ENCODE results near the gene FGF12.
"Not testable (repeated sequence)": the region's sequence is repeated elsewhere in the genome, so short reads cannot be mapped to it uniquely, and the experiment has no call there.

FGF12 gene

DNA sequence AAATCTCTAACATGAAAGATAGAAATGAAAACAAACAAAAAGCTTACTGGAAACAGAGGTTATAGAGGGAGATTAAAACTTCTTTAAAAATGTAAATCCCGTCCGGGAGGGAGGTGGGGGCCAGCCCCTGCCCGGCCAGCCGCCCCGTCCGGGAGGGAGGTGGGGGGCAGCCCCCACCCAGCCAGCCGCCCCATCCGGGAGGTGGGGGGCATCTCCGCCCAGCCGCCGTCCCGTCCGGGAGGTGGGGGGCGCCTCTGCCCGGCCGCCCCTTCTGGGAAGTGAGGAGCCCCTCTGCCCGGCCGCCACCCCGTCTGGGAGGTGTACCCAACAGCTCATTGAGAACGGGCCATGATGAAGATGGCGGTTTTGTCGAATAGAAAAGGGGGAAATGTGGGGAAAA lies 16.2 kb downstream of the FGF12 start:
- peak; percentile 60 for ATAC-seq
- H3K4me1 Mint-ChIP-seq, H3K27me3 Mint-ChIP-seq, H3K27ac Mint-ChIP-seq, H3K9me3 Mint-ChIP-seq, H3K4me3 Mint-ChIP-seq, H3K36me3 Mint-ChIP-seq: not testable (repeated sequence)

DNA sequence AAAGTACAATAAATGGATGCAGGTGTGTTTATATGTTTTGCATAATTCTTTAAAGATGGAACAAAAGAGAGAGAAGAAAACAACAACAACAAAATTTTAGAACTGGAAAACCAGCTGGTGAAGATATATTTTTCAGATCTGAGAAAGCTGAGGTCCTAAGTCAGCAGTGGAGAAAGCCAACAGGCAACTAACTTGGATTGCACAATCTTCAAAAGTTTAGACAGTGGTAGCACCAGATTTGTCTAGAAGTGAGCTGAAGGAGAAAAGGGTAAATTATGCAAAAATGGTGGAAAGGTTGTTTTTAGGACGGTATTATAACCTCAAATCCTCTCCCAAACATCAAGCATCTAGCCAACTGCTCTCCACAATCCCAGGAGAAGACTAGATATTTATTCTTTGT lies 17.0 kb downstream of the FGF12 start:
- no peaks in the 10 kb centered on the region for H3K27me3 Mint-ChIP-seq
- no peaks in the 10 kb centered on the region for H3K4me1 Mint-ChIP-seq
- no peaks in the 10 kb centered on the region for H3K36me3 Mint-ChIP-seq
- no peak overlapping the region for H3K4me3 Mint-ChIP-seq
- H3K27ac Mint-ChIP-seq, result no peak overlapping the region
- H3K9me3 Mint-ChIP-seq, result peaks cover 4% of the 10 kb centered on the region
- ATAC-seq, result no peak

DNA sequence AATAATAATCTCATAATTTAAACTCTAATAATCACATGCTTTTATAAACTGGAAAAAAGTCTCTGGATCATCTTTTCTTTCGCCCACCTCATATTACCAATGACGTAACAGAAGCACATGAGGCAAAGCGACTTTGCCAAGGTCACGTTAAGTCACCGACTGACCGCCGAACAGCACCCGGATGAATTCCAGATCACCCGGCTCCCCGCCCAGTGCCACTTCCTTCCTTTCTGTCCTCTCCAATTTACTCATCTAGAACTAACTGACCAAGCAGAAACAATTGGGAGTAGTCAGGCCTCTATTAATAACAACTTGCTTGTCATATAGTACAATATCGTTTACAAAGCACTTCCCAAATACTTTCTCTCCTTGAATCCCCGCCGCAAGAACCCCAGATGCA lies 21.1 kb downstream of the FGF12 start:
- H3K27me3 Mint-ChIP-seq, result no peaks in the 10 kb centered on the region
- H3K36me3 Mint-ChIP-seq, result no peaks in the 10 kb centered on the region
- no peak overlapping the region for H3K27ac Mint-ChIP-seq
- H3K4me1 Mint-ChIP-seq, result no peaks in the 10 kb centered on the region
- no peak overlapping the region for H3K4me3 Mint-ChIP-seq
- ATAC-seq, result no peak
- peaks cover 4% of the 10 kb centered on the region for H3K9me3 Mint-ChIP-seq

DNA sequence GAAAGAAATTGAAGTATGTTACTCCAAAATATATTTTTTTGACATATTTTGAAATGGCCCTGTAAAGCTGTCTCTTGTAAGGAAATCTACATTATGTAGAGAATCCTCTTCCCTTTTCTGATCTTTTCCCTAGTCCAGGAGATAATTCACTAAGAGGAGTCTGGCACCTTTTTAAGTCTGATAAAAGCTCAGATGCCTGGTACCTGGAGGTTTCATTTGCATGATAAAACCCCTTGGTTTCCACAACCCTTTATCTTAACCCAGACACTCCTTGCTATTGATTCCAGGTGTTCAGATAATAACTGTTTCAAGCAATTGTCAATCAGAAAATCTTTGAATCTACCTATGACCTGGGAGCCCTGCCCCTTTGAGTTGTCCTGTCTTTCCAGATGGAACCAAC lies 26.5 kb downstream of the FGF12 start:
- Mint-ChIP-seq H3K27me3 (no peaks in the 10 kb centered on the region), H3K27ac (no peak overlapping the region), H3K9me3 (no peaks in the 10 kb centered on the region), H3K4me1 (no peaks in the 10 kb centered on the region), H3K4me3 (no peak overlapping the region), H3K36me3 (no peaks in the 10 kb centered on the region)
- ATAC-seq, result no peak

DNA sequence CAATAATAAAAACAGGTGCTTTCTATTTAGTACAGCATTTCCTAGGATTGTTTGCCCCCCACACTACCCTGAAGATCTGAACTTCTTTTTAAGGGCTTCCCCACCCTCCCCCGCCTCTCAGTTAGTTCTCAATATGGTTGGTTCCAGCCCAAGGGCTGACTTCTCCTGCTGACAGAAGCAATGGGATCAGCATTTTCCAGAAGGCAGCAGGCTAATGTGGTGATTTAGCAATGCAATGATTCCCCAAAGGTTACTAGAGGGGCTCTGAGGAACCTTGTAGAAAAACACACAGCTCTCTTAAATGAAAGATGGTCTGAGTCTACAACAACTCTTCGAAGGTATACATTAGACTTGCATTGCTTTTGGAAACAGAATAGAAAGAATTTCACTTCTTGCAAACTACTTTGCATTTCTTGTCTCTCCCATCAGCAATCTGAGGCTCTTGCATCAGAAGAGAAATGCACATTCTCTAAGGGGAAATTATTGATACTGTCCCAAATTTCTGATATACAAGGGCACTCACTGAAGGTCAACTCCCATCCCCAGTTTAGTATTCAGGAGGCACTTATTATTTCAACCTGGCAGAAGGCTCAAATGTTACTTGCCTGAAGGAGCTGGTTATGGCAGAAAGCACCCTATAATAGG lies 30.3 kb downstream of the FGF12 start:
- Mint-ChIP-seq H3K4me3 (no peak overlapping the region), H3K27ac (no peak overlapping the region), H3K9me3 (no peaks in the 10 kb centered on the region), H3K4me1 (no peaks in the 10 kb centered on the region), H3K36me3 (no peaks in the 10 kb centered on the region), H3K27me3 (no peaks in the 10 kb centered on the region)
- ATAC-seq, result no peak

DNA sequence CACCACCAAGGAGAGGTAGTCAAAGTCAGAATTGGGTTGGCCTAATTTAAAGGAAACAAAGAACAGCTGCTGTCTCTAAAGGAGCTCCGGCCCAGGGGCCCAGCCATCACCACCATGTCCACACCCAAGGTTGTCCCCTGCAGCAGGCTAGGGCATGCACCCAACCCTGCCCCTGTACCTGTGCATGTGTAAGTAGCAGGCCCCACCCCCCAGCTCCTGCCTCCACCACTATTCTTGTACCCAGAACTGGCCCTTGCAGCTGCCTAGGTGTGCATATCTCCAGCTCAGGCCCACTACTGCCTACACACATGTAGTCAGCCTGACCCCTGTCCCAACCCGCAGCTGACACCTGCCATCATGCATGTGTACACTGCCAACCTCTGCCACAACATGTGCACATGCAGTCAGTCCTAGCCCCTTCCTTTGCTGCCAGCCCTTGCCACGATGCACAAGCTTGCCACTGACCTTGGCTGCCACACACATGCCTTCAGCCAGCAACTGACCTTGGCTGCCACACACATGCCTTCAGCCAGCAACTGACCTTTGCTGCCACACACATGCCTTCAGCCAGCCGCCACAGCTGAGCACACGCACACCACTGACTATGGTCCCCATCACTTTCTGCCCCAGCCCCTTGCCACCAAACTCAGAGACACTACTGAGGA lies 39.7 kb downstream of the FGF12 start:
- Mint-ChIP-seq H3K4me3 (no peak overlapping the region), H3K9me3 (peaks cover 21% of the 10 kb centered on the region), H3K4me1 (no peaks in the 10 kb centered on the region), H3K27ac (no peak overlapping the region), H3K36me3 (peaks cover 5% of the 10 kb centered on the region), H3K27me3 (peaks cover 32% of the 10 kb centered on the region)
- no peak for ATAC-seq

DNA sequence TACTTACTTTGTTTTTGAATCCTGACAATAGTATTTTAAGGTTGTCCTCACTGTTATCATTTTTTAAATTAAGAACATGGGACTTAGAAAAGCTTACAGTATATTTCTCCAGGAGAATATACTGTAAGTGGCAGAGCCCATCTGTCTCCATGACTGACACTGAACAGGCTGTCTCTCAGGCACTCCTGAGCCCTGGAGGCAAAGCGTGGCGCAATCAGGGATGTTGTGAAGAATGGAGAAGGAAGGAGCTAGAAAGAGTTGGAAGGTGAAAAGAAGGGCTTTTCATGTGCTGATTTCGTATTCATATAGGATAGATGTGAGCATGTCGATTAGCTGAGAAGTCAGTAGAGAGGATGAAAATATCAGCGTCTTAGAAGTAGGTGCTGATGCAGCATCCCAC lies 41.5 kb downstream of the FGF12 start:
- H3K4me1 Mint-ChIP-seq, result no peaks in the 10 kb centered on the region
- no peak overlapping the region for H3K4me3 Mint-ChIP-seq
- ATAC-seq, result no peak
- H3K9me3 Mint-ChIP-seq, result peaks cover 19% of the 10 kb centered on the region
- peaks cover 5% of the 10 kb centered on the region for H3K36me3 Mint-ChIP-seq
- no peak overlapping the region for H3K27ac Mint-ChIP-seq
- H3K27me3 Mint-ChIP-seq, result peaks cover 32% of the 10 kb centered on the region

DNA sequence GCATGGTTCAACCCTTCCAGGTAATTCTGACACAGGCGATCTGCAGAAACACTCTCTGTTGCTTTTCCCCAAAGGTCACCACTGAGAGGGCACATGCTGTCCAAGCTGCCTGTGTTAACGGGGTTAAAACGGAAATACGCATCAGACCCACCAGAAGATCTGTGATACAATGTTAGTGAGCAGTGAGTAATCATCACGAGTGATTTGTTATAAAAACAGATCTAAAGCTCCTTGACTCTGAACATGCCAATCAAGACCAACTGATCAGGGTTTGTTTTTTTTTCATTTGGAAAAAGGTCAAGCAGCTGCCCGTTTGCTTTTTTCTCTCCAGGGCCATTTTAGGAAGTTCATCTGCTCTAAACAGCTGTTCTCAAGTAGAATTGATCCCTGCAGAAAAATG lies 43.2 kb downstream of the FGF12 start:
- Mint-ChIP-seq H3K27ac (no peak overlapping the region), H3K4me1 (no peaks in the 10 kb centered on the region), H3K27me3 (peaks cover 15% of the 10 kb centered on the region), H3K4me3 (no peak overlapping the region), H3K36me3 (peaks cover 5% of the 10 kb centered on the region), H3K9me3 (peaks cover 7% of the 10 kb centered on the region)
- ATAC-seq, result no peak

DNA sequence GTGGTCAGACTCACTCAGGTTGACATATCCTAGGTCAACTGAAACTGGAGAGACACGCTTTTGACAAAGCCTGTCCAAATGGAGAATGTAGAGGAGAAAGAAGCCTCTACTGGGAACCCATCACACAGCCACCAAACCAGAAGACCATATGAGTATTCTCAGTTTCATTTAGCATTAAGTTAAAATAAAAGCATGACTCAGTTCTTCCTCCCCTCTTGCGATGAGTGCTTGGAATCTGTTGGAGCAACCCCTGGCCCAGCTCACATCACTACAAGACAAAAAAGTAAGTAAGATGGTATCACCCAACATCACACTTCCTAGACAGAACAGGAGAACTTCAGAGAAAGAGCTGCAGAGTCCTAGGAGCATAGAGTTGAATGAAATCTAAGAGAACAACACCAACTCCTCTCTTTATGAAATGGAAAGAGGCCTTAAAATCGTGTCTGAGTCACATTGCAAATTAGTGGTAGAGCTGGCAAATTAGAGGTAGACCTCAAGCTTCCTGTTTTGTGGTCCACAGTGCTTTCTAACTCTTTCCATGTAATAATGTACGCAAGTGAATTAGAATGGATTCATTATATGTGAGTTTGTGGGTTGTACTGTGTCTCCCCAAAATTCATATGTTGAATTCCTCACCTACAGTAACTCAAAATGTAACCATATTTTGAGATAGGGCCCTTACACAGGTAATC lies 51.2 kb downstream of the FGF12 start:
- H3K9me3 Mint-ChIP-seq, result peaks cover 3% of the 10 kb centered on the region
- H3K36me3 Mint-ChIP-seq, result no peaks in the 10 kb centered on the region
- peaks cover 11% of the 10 kb centered on the region for H3K27me3 Mint-ChIP-seq
- H3K4me1 Mint-ChIP-seq, result peaks cover 4% of the 10 kb centered on the region
- H3K27ac Mint-ChIP-seq, result no peak overlapping the region
- peak; percentile 52 for ATAC-seq
- H3K4me3 Mint-ChIP-seq, result no peak overlapping the region

DNA sequence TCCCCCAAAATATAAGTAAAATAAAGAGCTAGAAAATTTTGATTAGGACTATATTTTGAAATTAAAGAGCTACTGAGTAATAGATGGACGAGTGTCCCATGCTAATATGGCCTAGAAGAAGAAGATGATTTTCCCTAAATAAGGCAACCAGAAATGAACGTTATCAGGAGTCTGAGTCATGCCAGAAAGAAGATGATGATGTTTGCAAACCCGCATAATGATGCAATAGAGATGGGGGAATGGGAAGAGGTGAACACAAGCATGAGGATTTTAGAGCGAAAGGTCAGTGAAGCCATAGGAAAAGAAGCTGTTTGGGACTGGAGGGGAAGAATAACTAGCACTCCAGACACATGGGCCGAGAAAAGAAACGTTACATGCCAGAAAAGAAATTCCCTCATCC lies 71.7 kb downstream of the FGF12 start:
- Mint-ChIP-seq H3K27me3 (no peaks in the 10 kb centered on the region), H3K4me3 (no peak overlapping the region), H3K9me3 (no peaks in the 10 kb centered on the region), H3K36me3 (no peaks in the 10 kb centered on the region), H3K27ac (no peak overlapping the region), H3K4me1 (no peaks in the 10 kb centered on the region)
- ATAC-seq, result no peak

DNA sequence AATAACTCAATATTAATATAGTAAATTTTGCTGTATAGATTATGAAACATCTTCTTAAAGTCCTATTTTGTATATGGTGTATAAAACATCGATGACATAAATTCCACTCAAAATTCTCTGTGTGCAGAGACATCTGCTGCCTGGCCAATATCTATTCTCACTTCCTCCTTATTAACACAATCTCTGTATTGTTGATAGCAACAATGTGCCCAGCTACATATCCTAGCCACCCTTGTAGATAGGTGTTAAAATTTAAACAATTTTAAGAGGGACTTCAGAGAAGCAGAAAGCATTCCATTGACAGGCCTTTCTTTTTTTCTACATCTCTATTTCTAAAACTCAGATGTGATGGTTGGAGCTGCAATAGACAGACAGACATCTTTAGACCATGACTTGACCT lies 72.3 kb downstream of the FGF12 start:
- no peak for ATAC-seq
- H3K4me3 Mint-ChIP-seq, result no peak overlapping the region
- no peak overlapping the region for H3K27ac Mint-ChIP-seq
- H3K4me1 Mint-ChIP-seq, result no peaks in the 10 kb centered on the region
- no peaks in the 10 kb centered on the region for H3K9me3 Mint-ChIP-seq
- no peaks in the 10 kb centered on the region for H3K36me3 Mint-ChIP-seq
- H3K27me3 Mint-ChIP-seq, result no peaks in the 10 kb centered on the region

DNA sequence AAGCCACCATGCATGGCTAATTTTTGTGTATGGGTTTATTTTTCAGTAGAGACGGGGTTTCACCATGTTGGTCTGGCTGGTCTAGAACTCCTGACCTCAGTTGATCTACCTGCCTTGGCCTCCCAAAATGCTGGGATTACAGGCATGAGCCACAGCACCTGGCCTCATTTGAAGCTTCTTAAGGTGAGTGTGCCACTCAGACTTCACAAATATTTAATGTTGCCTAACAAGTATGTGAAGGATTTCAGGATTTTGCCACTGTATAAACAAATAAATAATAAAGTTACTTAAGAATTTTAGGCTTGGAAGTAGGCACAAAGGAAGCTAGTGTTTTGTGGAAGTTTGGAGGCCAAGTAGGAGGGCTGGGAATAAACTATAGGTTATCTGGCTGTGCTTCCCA lies 73.5 kb downstream of the FGF12 start:
- H3K4me1 Mint-ChIP-seq, result no peaks in the 10 kb centered on the region
- ATAC-seq, result no peak
- no peak overlapping the region for H3K4me3 Mint-ChIP-seq
- no peaks in the 10 kb centered on the region for H3K36me3 Mint-ChIP-seq
- no peaks in the 10 kb centered on the region for H3K27me3 Mint-ChIP-seq
- H3K27ac Mint-ChIP-seq, result no peak overlapping the region
- no peaks in the 10 kb centered on the region for H3K9me3 Mint-ChIP-seq

DNA sequence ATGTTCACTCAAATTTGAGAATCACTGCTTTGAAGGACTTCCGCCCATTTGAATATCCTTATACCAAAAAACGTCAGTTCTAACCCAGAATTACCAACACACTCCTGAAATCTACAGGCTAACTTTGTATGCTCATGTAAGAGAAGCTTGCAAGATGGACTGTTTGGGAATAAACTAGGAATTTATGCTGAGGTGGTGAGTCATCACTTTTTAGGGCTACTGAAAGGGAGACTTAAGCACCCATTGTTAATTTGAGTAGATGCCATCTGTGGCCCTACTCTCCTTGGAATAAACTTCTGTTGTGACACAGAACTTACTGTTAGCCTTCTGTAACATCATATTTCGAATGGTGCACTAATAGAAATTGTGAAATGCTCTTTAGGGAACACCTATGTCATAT lies 74.6 kb downstream of the FGF12 start:
- no peaks in the 10 kb centered on the region for H3K36me3 Mint-ChIP-seq
- no peak overlapping the region for H3K4me3 Mint-ChIP-seq
- no peak for ATAC-seq
- no peaks in the 10 kb centered on the region for H3K4me1 Mint-ChIP-seq
- H3K27me3 Mint-ChIP-seq, result no peaks in the 10 kb centered on the region
- no peaks in the 10 kb centered on the region for H3K9me3 Mint-ChIP-seq
- no peak overlapping the region for H3K27ac Mint-ChIP-seq

DNA sequence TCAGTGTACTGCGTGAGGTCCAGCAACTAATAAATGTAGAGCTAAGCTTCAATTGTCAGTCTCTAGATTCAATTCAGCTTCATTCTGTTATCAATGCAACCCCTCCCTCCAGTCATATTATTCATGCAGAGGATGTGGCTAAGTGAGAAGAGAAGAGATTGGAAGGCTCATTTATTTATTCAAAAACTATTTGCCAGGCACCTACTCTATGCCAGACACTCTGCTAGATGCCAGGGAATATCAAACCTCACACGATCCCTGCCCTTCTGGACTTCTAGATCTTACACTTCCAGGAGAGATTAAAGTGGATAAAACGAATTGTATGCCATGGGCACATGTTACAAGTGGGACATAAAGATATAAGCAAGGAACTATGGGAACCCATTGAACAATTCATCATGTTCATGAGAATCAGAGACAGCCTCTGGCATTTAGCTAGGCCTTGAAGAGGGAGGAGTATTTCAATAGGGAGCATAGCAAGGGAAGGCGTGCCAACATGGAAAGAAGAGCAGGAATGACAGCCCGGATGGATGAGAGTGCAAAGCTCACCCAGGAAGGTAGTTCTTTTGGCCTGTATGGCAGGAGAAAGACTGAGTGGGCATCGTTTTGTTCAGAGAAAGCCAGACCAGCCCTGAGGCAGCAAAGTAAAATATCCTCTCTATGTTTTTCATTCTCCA lies 75.4 kb downstream of the FGF12 start:
- no peaks in the 10 kb centered on the region for H3K9me3 Mint-ChIP-seq
- no peak for ATAC-seq
- no peaks in the 10 kb centered on the region for H3K4me1 Mint-ChIP-seq
- no peak overlapping the region for H3K27ac Mint-ChIP-seq
- H3K36me3 Mint-ChIP-seq, result no peaks in the 10 kb centered on the region
- H3K27me3 Mint-ChIP-seq, result no peaks in the 10 kb centered on the region
- no peak overlapping the region for H3K4me3 Mint-ChIP-seq

DNA sequence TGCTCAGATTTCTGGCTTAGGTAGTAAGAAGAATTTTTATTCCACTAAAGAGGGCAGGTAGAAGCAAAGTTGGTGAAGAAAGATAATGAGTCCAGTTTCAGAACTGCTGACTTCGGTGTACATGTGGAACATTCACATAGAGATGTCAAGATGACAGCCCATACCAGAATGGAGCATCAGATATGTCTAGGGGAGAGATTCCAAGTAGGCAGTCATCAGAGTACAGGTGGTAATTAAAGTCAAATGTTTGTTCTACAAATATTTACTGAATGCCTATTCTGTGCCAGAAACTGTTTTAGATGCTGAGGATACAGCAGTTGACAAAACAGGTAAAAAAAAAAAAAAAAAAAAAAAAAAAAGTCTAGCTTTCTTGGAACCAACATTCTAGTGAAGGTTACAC lies 81.9 kb downstream of the FGF12 start:
- H3K4me1 Mint-ChIP-seq, result no peaks in the 10 kb centered on the region

DNA sequence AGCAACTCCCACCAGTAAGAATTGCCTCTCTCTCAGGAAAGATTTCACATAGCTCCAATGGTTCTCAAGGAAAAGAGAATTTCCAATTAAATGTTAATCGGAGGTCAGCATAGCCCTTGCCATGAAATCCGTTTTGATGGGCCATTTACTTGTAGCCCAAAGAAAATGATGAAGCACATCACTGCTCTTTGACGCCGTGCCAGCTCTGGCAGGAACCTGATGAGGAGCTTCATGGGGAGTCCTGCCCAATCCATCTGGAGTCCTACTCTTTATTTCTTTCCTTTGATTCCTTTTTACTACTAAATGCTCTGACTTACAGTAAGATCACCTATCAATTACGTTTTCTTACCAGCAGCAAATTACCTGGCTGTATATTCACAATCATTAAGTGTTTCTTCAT lies 84.7 kb downstream of the FGF12 start:
- Mint-ChIP-seq H3K36me3 (no peaks in the 10 kb centered on the region), H3K27me3 (peaks cover 28% of the 10 kb centered on the region)
- ATAC-seq, result no peak

More for the DNA sequence above, 81.9 kb downstream of the FGF12 start:
- Mint-ChIP-seq H3K27ac (no peak overlapping the region), H3K4me3 (no peak overlapping the region), H3K36me3 (no peaks in the 10 kb centered on the region), H3K9me3 (no peaks in the 10 kb centered on the region), H3K27me3 (peaks cover 28% of the 10 kb centered on the region)
- ATAC-seq, result no peak

More for the DNA sequence above, 84.7 kb downstream of the FGF12 start:
- H3K9me3 Mint-ChIP-seq, result no peaks in the 10 kb centered on the region
- no peaks in the 10 kb centered on the region for H3K4me1 Mint-ChIP-seq
- H3K27ac Mint-ChIP-seq, result no peak overlapping the region
- H3K4me3 Mint-ChIP-seq, result no peak overlapping the region

Data from stimulated activated memory B cell treated with anti-CD40 and anti-IgM and Interleukin-4, amounts not matched to agents 10 μg/mL and 1 μg/mL and 100 μg/mL, for 72 hours (primary cell).